Endometrial microvascular endothelial cells (primary cell): ENCODE results near the gene PPM1J. TPM values are rescaled to one million over a fixed set of nuclear protein-coding genes. Genes with fewer than 3 reads are reported as not detected.

Experiments
- in situ Hi-C: cut with HindIII; loops from 2 replicates; pipeline ENCODE4 v1.10.0; 2017; ENCODE audit warnings: low sequenced_read_pairs, low pct_unique_long_range_greater_than_20kb; ENCODE audit errors: inconsistent ontology term
- total RNA-seq: library from RNA; depleted of rRNA; stranded (reverse); fragments of >200 nt; gene quantifications from one replicate; pipeline ENCODE4 v1.2.3, GENCODE V29; 2015; ENCODE audit errors: inconsistent ontology term

PPM1J gene
- total RNA-seq, 1 donor from 2014 or later: 2.0 TPM

DNA sequence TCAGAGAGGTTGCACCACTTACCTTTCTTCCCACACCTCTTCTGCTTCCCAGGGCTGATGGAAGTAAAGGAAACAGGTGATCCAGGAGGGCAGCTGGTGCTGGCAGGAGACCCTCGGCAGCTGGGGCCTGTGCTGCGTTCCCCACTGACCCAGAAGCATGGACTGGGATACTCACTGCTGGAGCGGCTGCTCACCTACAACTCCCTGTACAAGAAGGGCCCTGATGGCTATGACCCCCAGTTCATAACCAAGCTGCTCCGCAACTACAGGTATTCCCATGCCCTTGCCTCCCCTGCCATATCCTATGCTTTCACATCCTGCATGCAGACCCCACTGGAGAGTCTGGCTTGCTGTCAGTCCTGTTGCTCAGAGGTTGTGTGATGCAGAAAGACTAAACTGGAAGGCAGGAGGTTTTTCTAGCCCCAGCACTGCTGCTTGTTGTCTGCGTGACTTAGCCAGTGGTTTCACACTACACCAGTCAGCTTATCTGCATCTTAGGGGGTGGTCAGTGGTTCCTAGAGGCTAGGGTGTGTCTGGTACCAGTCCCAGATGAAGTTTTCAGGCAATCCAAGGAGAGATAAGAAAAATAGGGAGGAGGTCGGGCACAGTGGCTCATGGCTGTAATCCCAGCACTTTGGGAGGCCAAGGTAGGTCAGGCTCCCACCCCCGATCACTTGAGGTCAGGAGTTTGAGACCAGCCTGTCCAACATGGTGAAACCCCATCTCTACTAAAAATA lies 18.4 kb downstream of the PPM1J start:
- in situ Hi-C loops: no loop called here

DNA sequence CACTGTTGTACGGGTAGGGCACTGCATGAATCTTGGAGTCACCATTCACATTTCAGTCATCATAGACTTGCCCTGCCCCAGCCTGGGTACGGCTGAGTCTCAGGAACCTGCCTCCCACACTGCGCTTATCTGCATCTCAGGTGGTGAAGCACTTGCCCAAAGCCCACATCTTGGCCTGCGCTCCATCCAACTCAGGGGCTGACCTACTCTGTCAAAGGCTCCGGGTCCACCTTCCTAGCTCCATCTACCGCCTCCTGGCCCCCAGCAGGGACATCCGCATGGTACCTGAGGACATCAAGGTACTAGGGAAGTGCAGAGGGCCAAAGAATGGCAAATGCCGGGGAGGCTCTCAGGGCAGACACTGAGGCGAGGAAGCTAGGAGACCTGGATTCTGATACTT lies 19.9 kb downstream of the PPM1J start:
- in situ Hi-C loops: no loop called here

DNA sequence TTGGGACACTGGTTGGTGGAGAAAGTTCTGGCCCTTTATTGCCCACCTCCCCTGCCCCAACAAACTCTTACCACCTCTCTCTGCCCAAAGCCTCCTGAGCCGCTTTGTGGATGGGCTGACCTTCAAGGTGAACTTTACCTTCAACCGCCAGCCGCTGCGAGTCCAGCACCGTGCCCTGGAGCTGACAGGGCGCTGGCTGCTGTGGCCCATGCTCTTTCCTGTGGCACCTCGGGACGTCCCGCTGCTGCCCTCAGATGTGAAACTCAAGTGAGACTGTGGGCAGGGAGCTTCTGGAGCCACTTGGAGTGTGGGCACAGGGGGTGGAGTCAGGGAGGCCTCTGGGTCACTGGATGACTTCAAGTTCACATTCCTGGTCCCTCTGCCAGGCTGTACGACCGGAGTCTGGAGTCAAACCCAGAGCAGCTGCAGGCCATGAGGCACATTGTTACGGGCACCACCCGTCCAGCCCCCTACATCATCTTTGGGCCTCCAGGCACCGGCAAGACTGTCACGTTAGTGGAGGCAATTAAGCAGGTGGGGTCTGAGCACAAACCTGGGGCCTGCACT lies 20.7 kb downstream of the PPM1J start:
- in situ Hi-C loops: no loop called here

DNA sequence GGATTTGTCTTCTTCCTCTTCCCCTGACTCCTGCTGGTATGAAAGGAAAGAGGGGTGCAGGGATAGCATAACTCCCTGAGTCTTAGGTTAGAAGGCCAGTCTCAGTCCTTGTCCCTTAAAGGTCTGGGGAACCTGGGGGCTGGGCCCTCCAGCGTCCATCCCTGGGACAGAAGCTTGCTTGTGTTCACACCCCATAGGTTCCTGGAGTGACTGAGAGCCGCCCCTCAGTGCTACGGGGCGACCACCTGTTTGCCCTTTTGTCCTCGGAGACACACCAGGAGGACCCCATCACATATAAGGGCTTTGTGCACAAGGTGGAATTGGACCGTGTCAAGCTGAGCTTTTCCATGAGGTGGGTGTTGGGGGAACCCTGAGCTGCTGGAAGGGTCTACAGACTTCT lies 21.3 kb downstream of the PPM1J start:
- in situ Hi-C loops: no loop called here

DNA sequence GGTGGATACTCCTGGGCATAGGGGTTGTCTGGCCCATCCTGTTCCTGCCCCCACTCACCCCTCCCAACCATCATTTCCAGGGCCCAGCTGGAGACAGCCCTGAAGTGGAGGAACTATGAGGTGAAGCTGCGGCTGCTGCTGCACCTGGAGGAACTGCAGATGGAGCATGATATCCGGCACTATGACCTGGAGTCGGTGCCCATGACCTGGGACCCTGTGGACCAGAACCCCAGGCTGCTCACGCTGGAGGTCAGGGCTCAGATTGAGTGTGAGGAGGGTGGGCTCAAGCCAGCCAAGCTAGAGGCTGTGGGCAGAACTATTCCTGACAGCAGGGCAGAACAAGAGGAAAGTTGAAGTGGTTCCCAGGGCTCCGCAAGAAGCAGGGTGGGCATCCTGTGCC lies 22.5 kb downstream of the PPM1J start:
- in situ Hi-C loops: no loop called here

DNA sequence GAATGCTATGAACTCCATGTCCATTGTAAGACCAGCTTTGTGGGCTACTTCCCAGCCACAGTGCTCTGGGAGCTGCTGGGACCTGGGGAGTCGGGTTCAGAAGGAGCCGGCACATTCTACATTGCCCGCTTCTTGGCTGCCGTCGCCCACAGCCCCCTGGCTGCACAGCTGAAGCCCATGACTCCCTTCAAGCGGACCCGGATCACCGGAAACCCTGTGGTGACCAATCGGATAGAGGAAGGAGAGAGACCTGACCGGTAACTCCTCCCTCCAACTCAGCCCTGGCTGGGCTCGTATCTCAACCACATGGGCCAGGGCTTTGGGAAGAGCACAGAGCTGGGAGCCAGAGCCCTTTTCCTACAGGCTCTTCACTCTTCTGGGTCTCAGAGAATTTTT lies 25.3 kb downstream of the PPM1J start:
- in situ Hi-C loops: no loop called here

DNA sequence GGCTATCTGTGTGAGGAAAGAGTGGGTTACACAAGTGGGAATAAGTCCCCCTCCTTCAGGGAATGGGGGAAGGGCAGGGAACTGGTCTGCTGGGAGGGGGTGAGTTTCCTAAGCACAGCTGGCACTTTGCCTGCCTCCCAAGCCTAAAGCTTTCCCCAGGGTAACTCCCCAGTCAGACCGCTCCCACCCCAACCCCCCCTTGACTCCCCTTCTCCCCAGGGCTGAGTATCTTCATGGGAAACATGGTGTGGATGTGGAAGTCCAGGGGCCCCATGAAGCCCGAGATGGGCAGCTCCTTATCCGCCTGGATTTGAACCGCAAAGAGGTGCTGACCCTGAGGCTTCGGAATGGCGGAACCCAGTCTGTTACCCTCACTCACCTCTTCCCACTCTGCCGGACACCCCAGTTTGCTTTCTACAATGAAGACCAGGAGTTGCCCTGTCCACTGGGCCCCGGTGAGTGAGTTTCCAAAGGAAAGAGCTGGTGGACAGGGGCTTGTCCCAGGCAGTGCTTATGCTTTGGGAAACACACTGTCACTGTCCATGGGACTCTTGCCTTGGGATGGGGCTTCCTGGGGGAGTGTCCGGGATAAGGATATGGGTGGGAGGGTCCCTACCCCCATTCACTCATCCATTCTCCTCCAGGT lies 25.8 kb downstream of the PPM1J start:
- in situ Hi-C loops: no loop called here

DNA sequence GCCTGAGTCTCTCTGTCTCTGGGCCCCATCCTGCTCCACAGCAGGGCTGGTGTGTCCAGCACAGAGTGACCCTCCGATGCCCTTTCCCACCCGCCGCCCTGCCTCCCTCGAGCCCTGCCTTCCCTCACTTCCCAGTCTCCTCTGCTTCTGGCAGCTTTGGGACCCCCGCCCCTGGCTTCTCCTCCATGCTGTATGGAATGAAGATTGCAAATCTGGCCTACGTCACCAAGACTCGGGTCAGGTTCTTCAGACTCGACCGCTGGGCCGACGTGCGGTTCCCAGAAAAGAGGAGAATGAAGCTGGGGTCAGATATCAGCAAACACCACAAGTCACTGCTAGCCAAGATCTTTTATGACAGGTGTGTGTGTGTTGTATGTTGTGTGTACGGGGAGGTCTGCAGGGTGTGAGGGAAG lies 26.3 kb downstream of the PPM1J start:
- in situ Hi-C loops: no loop called here

DNA sequence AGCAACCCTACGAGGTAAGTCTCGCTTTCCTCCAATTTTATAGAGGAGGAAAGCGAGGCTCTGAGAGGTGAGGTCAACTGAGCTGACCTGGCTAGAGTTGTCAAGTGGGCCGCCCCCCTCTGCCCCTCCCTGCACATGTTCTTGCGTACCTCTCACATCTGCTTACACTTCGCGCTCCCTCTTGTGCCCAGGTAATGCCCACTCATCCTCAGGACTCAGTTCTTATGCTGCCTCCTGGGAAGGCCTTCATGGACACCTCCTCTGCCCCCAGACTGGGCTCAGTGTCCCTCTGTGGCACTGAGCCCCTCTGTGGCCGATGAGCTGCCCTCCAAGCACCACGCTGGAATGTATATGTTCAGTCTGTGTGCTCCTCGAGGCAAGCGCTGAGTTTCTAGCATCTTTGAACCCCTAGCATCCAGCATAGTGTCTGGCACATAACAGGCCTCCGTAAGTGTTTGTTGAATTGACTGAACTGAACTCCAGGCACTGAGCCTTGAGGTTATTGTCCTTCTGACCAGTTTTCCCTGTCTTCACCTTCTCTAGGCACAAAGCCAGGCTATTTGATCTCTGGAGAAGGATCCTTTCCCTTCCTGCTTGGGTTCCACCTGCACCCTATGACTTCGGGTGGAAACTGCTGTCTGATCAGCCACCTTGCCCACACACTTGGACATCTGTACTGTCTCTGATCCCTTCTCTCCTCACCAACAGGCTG lies 27.2 kb downstream of the PPM1J start:
- in situ Hi-C loops: no loop called here

DNA sequence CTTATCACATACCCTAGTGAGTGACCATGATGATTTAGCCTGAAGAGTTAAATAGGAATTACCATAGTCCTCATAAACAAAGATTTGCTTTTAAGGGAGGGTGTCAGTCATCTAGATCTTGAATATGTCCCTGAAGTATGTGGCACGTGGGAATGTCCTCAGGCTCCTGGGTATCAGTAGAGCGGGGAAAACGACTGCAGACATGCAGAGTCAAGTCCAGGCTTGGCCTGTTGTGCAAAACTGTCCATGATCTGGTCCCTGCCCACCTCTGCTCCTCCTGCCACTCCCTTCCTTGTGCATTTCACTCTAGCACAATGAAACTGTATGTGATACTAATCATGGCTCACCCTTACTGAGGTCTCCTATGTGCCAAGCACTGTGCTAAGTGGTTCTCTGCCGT lies 27.8 kb downstream of the PPM1J start:
- in situ Hi-C loops: no loop called here

DNA sequence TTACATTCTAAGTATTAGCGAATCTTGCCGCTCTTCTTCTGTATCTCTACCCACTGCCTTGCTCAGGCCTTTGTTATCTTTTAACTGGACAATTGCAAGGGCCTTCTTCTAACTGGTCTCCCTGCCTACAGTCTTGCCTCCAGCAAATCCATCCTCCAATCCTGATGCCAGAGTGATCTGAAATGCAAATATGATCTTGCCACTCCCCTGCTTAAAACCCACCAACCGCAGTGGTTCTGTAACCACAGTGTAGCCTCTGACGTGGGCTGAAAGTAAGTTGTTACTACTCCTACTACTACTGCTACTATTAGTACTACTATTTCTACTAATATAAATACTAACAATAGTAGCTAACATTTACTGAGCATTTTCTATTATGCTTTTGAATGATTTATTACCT lies 28.3 kb downstream of the PPM1J start:
- in situ Hi-C loops: no loop called here

DNA sequence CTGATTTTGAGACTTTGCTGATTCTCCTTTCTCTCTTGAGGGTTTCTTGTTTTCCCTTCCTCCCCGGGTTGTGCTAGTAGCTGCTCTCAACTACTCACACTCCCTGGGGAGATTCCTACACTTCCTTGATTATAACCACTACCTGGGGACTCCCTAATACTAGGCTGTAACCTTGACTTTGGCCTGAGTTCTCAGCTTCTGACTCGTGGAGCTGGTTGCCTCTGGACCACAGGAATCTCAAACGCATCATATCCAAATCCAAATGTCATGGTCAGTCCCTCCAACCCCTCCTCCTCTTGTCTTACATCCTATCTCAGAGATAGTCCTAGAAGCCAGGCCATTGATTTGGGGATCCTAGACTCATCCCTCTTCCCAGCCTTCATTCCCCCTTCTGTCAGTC lies 28.7 kb downstream of the PPM1J start:
- in situ Hi-C loops: no loop called here

DNA sequence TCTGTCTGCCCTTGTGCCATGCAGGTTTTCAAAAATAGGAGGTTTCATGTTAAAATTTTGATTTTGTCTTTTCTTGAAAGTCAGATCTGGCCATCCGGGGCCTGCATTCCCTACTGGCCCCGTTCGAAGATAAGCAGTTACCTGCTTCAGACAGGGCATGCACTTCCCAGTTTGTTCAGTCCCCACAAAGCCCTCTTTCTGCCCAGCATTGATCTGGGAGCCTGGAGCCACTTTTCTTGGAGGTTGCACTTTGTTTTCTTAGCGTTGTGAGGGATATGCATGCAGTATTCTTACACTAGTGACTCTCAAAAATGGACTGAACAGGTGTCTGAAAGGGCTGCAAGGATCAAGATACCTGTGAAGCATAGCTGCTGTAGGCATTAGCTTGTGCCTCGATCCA lies 29.2 kb downstream of the PPM1J start:
- in situ Hi-C loops: no loop called here

DNA sequence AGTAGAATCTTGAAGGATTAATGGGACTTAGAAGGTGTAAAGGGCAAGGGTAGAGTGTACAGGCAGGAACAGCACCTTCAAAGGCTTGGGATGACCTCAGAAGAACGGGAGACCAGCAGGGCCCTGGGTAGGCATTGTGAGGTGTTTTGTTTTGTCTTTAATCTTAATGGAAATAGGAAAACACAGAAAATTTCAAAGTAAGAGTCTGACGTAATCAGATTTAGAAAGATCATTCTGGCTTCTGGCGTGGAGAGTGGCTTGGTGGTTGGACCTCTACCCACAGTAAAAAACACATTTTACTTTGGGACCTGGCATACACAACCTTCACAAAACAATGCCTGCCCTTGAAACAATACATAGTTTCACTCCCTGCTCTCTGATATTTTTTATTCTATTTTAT lies 36.5 kb downstream of the PPM1J start:
- in situ Hi-C loops: no loop called here

DNA sequence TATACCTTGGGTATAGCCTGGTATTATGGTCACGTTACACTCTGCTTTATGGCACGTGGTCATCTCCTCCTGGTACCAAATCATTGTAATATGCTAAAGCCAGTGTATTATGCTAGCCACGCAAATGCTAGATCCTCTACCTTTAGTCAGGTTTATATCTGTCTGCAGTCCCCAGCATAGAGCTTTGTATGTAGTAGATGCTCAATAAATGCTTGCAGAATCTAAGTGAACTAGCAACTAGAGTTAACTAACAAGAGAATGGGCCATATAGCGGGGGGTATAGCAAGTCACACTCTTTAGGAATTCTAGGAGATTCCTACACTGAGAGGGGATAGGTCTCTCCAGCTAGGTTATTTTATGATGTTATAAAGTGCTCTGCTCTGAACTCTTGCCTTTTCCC lies 37.6 kb downstream of the PPM1J start:
- in situ Hi-C loops: no loop called here

DNA sequence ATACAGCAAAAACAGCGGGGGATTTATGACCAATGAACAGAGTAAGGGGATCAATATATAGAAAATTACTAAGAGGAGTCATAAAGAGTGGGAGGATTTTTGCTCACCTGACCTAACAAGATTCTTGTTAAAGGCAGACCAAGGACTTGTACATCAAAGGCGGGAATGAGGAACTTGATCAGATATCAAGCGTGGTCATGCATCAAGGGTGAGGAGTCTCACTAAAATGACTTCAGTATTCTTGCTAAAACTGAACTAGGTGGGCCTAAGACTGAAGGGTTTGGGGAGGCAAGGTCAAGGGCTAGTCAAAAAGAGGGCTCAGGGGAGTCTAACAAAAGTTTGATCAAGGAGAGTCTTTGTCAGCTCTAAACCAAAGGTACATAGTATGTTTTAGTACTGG lies 38.6 kb downstream of the PPM1J start:
- in situ Hi-C loops: no loop called here

DNA sequence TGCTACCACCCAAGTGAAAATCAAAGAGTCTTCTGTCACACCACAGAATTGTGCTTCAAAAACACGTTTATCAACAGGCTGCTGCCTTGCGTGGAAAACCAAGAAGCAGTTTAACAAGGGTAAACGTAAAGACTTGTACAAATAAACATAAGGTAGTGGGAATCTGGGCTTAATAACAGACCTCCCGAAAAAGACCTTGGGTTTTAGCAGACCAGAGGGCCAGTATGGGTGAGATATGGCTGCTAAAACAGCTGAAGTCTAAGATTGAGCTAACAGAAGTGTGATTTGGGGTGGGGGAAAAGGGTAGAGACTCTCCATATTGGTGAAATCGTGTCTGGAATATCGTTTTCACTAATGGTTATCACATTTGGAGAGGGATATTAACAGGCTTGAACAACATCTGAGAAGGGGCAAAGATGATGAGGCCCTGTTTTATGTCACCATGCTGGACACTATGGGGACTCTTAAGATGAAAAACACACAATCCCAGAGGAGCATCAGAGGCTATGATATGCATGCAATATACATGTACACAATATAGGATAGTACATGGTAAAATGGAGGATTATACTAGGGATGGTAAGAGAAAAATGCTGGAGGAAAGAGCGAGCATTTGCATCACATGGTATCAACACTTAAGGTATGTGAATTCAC lies 39.3 kb downstream of the PPM1J start:
- in situ Hi-C loops: no loop called here

DNA sequence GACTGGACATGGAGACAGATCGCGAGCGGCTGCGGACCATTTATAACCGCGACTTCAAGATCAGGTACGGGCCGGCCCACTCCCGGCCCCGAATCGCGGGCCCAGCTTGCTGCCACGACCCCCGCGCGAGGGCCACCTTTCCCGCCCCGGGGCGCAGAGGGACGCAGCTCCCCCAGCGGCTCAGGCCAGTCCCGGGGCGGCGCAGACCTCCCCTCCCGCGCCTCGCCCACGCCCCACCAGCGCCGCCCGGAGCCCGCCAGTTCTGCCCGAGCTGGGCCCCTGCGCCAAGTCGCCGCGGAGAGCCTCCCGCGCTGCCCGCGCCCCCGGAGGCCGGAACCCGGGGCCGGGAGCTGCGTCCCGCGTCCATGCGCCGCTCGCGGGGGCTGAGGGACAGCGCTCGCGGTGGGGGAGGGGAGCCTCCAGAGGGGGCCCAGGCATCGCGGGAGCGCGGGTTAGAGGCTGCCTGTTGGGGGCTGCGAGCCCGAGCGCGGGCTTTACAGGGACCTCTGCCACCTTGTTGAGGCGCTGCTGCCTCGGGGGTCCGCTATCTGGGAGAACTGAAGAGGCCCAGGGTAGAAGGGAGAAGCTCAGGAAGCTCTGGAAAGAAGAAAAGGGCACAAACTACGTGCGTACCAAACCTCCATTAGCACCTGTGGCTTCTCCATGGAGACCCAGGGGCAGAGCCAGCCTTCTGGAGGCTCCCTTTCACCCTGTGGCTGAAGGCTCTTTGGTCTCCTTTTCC lies 40.0 kb downstream of the PPM1J start:
- in situ Hi-C loops: no loop called here

DNA sequence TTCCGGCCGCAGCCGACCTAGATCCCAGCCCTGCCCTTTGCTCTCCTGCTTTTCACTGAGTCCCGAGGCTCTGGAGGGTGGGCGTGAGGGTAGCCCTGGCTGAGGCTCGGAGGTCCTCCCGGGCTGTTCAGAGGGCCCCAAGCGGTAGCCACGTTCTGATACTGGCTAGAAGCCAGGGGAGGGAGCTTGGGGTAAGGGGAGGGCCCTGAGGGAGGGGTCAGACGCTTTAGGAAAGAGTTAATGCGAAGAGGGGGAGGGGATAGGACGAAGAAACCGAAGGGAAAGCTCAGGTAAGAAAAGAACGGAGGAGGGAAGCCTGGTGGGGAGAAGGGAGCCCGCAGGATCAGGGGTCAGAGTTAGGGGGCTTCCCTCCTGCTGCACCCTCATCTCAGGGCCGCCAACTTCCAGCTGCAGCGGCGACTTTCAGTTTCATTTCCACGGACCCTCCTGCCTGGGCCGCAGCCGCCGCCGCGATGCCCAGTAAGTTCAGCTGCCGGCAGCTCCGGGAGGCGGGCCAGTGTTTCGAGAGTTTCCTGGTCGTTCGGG lies 40.6 kb downstream of the PPM1J start, which contains the start of gene MOV10:
Gene MOV10, plus strand, starts transcription at position 220 of the 546 bp plus-strand sequence. Its CDS starts 254 bp downstream, at position 474.
- in situ Hi-C loops: no loop called here
